HL-60/S4 treated with retinoic acid at 250 ng/mL for 4 days and 3 days (cell line): ENCODE data around the gene OCLN.
"Not testable (repeated sequence)": the region's sequence is repeated elsewhere in the genome, so short reads cannot be mapped to it uniquely, and the experiment has no call there.

ENCODE experiments used
- in situ Hi-C: fragments of 300-500 bp; cut with MboI; formaldehyde crosslinking; loops from 2 replicates; pipeline ENCODE4 v1.7.0; 2022; ENCODE audit warnings: low sequenced_read_pairs

The OCLN gene

GRCh38 chr5:69527128-69527770 lies 34.7 kb downstream of the OCLN start:
- in situ Hi-C loops, result no loop called here

GRCh38 chr5:69528035-69528434 lies 35.4 kb downstream of the OCLN start:
- in situ Hi-C loops, result no loop called here

GRCh38 chr5:69528609-69529008 lies 36.0 kb downstream of the OCLN start:
- in situ Hi-C loops, result no loop called here

GRCh38 chr5:69530561-69531405 lies 38.2 kb downstream of the OCLN start:
- in situ Hi-C loops, result no loop called here

GRCh38 chr5:69531406-69531801 lies 38.8 kb downstream of the OCLN start:
- in situ Hi-C loops, result no loop called here

GRCh38 chr5:69537911-69538310 lies 45.3 kb downstream of the OCLN start:
- in situ Hi-C loops, result not testable (repeated sequence)

GRCh38 chr5:69538735-69539134 lies 46.1 kb downstream of the OCLN start:
- in situ Hi-C loops, result not testable (repeated sequence)

- in situ Hi-C loops, result not testable (repeated sequence)
These were observed 48.8 kb downstream of the OCLN start for GRCh38 chr5:69541347-69541746.

- in situ Hi-C loops, result not testable (repeated sequence)
These were observed 50.4 kb downstream of the OCLN start for GRCh38 chr5:69542838-69543618.

GRCh38 chr5:69544602-69545001 lies 52.0 kb downstream of the OCLN start:
- in situ Hi-C loops, result not testable (repeated sequence)

GRCh38 chr5:69559908-69560330 lies 67.3 kb downstream of the OCLN start, which contains the start of gene GTF2H2C:
Gene GTF2H2C (plus strand): TSS chr5:69560191. CDS start chr5:69565133, 4,942 bp downstream.
- in situ Hi-C loops, result not testable (repeated sequence)

- in situ Hi-C loops, result not testable (repeated sequence)
These were observed 68.2 kb downstream of the OCLN start for GRCh38 chr5:69560587-69561431.

- in situ Hi-C loops, result not testable (repeated sequence)
These were observed 73.6 kb downstream of the OCLN start for GRCh38 chr5:69566172-69566571.

GRCh38 chr5:69568072-69568471 lies 75.5 kb downstream of the OCLN start:
- in situ Hi-C loops, result not testable (repeated sequence)

- in situ Hi-C loops, result not testable (repeated sequence)
These were observed 90.8 kb downstream of the OCLN start for GRCh38 chr5:69583356-69583755.

GRCh38 chr5:69596114-69596840 lies 103.7 kb downstream of the OCLN start:
- in situ Hi-C loops, result not testable (repeated sequence)

GRCh38 chr5:69601947-69602346 lies 109.4 kb downstream of the OCLN start:
- in situ Hi-C loops, result not testable (repeated sequence)

- in situ Hi-C loops, result not testable (repeated sequence)
These were observed 114.2 kb downstream of the OCLN start for GRCh38 chr5:69606839-69607238.
